Glomerular visceral epithelial cell (primary cell): ENCODE data around the gene PARD3.

Source experiments
- DNase-seq: peaks from one replicate; pipeline ENCODE4 v3.0.0-alpha.2; 2016; ENCODE audit errors: extremely low spot score

Gene PARD3

DNA sequence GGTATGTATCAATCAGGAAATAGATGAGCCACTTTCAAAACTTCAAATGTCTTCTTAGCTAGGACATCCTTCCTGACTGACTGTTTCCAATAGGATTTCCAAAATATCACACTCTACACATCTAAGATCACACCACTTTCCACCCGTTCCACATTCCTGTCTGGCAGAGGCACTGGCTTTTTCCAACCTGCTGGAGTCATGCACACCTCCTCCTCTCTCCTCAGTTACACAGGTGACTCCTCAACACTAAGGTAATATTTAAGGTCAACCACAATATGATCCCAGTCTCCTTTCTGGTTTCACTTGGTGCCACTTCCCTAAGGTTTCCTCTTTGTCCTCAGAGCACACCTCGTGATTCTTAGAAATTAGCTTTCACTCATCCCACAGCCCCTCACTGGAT, 196.5 kb downstream of the PARD3 start:
- no peak for DNase-seq

DNA sequence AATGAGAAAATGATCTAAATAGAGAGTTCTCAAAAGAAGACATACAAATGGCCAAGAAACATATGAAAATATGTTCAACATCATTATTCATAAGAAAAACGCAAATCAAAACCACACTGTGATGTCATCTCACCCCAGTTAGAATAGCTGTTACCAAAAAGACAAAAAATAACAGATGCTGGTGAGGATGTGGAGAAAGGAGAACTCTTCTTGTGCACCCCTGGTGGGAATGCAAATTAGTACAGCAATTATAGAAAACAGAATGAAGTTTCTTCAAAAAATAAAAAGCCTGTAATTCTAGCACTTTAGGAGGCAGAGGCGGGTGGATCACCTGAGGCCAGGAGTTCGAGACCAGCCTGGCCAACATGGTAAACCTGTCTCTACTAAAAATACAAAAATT, 199.3 kb downstream of the PARD3 start:
- no peak for DNase-seq

- DNase-seq = no peak
These were observed 201.6 kb downstream of the PARD3 start for GRCh38 chr10:34613491-34613890.

DNA sequence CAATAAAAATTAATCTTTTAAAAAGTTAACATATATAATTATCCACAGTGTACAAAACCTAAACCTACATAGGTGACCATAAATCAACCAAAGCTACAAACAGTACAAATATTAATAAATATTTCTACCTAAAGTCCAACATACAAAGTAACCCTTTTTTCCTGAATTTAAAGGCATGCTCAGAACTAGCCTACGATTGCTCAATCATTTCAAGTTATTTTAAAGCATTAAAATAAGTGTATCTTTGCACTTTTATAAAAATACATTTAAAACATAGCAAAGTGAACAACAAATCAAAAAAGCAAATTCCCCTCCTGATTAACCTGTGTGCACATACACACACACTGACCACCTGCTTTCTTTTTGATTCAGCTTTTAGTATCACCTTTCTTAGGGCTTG, 202.2 kb downstream of the PARD3 start:
- DNase-seq = no peak

DNA sequence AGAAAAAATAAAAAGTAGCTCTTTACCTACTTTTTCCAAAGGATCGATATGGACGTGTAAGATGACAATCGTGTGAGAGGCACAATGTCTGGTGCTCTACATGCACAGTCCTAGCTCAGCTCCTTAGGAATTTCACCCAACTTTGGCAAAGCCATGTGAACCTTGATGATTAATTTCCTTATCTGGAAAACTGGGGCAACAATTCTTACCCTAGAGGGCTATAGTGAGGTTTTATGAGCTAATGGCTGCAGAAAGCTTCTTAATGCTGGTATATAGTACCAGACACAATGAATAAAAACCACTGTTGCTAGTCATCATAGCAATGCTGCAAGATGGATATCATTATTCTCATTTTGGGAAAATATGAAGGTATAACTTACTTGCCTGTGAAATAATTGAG, 202.7 kb downstream of the PARD3 start:
- no peak for DNase-seq

DNA sequence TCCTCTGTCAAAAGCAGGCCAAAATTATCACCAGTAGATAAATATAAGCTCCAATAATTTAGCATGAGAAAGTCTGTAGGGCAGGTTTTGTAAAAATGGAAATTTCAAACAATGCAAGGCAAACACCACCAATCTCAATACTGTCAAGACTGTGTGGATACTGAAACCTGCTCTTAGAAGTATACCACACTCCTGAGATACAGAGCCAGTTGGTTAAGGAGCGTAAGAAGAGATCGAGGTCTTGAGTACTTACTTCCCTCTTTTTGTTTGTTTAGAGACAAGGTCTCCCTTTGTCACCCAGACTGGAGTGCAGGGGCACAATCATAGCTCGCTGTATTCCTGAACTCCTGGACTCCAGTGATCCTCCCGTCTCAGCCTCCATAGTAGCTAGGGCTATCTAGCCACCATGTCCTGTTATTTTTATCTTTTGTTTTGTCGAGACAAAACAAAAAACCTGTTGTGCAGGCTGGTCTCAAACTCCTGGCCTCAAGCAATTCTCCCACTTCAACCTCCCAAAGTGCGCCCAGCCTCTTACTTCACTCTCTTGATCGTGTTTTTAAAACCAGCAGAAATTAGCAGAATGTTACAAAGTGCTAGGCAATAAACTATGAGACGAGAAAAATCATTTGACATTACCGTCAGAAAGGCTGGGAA, 205.7 kb downstream of the PARD3 start:
- no peak for DNase-seq

- peak; percentile 50 for DNase-seq
These were observed 207.2 kb downstream of the PARD3 start for GRCh38 chr10:34607894-34608293.

DNA sequence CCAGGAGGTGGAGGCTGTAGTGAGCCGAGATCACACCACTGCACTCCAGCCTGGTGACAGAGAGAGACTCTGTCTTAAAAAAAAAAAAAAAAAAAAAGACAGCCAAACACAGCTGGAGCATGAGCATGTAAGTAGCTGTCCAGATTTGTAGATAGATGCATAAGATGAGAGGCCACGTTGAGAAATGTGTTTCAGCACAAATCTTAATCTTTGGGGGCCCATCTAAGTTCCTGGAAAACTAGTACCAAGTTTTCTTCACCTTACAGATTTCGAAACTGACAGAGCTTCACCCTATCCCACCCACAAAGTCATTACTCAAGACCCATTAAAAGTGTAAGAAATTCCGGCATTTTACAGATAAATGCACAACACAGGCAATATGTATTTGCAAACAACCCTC, 208.2 kb downstream of the PARD3 start:
- DNase-seq = no peak

DNA sequence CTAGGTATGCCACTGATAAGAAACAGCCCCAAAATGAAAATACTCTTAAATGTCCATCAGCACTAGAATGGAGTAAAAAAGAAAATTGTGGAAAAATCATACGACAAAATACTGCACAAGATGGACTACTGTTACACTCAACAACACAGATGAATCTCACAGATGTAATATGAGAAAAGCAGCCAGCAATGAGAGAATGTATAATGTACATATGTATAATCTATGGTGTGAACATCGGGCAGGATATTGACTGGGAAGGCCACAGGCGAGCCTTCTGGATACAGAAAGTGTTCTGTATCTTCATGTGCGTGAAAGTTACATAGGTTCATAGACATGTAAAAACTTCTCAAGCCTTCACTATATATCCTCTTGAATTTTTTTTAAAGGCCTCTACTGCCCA, 212.6 kb downstream of the PARD3 start:
- no peak for DNase-seq

GRCh38 chr10:34601691-34602090, 213.4 kb downstream of the PARD3 start:
- DNase-seq = no peak

GRCh38 chr10:34599026-34599795, 215.9 kb downstream of the PARD3 start:
- no peak for DNase-seq

DNA sequence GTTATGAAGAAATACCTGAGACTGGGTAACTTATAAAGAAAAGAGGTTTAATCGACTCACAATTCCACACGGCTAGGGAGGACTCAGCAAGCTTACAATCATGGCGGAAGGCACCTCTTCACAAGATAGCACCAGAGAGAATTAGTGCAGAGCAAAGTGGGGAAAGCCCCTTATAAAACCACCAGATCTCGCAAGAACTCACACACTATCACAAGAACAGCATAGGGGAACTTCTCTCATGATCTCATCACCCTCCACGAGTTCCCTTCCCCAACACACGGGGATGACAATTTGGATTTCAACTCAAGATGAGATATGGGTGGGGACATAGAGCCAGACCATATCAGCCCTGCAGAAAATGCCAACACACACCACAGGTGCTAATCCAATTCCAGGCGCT, 218.7 kb downstream of the PARD3 start:
- no peak for DNase-seq

- no peak for DNase-seq
These were observed 221.2 kb downstream of the PARD3 start for GRCh38 chr10:34593930-34594329.

DNA sequence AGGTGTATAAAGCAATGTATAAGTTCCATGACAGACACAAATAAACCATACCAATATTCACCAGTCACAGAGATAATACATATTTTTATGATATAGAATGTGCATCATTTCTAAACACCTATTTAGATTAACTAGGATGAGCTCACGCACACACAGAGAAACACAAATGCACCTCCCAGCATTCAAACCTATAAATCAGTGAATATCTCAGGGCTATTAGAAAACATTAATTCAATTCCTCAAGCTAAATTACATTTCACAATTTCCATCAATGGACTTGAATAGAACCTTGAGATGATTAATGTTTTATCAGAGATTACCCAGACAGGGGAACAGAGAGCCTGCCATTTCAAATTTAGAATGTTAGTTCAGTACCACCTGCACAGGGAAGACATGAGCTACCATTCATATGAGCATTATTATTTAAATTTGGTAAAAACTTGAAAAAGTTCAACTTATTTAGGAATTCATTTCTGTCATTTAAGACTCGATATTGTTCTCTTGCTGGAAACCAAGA, 221.7 kb downstream of the PARD3 start:
- DNase-seq = no peak

DNA sequence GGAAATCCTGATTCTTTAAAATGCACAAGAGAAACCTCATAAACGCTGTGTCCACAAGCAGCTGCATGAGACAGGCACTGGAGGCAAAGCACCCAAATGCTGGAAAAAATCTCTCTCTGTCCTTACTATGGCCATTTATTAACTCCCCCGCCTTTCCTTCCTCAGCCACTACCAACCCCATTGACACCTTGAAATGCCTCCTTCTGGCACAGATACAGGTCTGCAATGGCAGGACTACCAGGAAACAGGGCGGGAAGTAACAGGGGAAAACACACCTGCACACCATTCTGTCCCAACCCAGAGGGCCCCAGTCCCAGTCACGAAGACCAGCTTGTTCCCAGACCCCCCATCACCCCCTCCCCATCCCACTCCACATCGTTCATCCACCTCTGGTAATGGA, 224.3 kb downstream of the PARD3 start:
- no peak for DNase-seq

DNA sequence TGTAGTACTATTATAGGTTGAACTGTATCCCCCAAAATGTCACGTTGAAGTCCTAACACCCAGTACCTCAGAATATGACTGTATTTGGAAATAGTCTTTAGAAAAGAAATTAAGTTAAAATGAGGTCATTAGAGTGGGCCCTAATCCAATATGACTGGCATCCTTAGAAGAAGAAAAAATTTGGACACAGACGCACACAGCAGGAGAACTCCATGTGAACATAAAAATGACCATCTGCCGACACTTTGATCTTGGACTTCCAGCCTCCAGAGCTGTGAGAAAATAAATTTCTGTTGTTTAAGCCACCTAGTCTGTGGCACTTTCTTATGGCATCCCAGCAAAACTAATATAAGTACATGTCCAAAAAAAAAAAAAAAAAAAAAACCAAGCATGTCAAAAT, 225.8 kb downstream of the PARD3 start:
- DNase-seq = no peak

GRCh38 chr10:34587680-34588019, 227.4 kb downstream of the PARD3 start:
- no peak for DNase-seq

DNA sequence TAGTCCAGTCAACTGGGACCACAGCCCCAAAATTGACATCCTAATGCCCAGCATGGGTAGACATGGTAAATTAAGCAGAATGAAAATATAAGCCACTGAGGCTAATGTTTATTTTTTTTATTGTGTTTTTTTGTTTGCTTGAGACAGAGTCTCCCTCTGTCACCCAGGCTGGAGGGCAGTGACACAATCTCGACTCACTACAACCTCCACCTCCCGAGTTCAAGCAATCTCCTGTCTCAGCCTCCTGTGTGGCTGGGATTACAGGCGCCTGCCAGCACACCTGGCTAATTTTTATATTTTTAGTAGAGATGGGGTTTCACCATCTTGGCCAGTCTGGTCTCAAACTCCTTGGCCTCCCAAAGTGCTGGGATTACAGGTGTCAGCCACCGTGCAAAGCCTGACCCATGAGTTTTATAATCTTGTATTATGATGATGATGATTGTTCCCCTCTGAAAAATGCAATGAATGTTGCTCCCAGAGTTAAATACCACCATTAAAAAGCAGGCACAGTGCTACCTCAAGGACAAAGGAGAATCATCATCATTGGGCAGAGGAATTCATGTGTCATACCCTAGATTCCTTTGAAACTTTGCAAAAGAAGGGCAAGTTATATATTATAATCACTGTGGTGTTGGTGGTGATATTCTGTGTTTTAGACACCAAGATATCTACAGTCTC, 228.0 kb downstream of the PARD3 start:
- DNase-seq = no peak

DNA sequence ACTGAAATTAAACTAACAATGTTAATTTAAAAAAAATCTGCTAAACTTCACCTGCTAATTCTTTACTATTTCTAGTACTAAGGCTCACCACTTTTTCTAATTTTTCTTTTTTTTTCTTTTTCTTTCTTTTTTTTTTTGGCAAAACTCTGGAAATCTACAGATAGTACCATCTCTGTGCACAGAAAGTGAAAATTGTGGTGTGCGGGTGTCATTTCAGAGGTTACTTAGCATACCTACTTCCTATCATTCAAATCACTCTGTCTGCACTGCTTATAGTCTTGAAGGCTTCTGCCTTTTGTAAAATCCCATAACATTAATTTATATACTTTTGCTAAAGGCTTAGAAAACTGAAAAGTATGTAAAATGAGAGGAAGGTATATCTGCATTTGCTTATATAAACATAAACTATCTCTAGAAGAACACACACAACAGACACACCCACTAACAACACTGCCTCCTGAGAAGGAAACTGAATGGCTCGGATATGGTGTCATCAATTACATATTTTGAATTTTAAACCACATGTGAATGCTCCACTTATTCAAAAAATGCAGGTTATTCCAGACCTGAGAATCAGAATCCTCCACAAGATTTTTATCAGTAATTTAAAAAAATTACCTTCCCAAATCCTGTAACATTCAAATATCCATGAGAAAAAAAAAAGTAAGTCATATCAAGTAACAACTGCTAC, 229.5 kb downstream of the PARD3 start:
- no peak for DNase-seq

- DNase-seq = no peak
These were observed 230.9 kb downstream of the PARD3 start for GRCh38 chr10:34584164-34584563.

DNA sequence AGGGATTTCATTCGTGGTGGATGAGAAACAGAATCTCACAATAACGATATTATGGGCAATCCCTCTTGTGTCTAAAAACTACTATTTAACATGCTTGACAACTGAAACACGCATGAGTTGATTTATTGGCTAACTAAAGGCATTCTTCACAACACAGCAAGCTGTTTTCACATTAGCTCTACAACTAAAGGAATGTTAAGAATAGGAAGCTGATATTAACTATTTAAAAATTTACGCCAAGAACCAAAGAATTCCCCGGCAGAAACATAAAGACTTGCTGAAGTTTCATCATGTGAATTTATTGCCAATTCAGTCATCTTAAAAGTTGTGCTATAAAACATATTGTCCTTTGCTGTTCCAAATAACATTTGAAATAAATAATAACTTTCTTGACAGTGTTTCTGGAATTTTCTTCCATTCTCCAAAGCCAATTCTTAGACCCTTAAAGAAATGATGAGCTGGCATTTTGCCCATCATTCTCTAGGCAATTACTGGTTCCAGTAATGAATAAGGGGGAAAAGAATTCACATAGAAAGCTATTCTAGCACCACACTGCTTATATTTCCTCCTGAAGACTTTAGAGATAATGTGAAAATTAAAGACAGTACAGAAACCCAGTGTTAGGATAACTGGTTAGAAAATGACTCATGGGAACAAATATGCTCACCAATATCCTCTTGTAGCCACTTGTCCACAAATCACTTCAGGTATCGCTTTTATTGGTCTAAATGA, 233.1 kb downstream of the PARD3 start:
- peak; percentile 35 for DNase-seq

GRCh38 chr10:34580643-34581042, 234.5 kb downstream of the PARD3 start:
- peak; percentile 71 for DNase-seq
